MM.1S (cell line): Measurements from ENCODE around the gene ACOT4.

Source experiments
- EZH2 ChIP-seq: fragments of 300-600 bp; sonication (generic); optimal IDR thresholded peaks from 2 replicates; pipeline ENCODE3; 2017; ENCODE audit warnings: low read depth, mild to moderate bottlenecking, antibody characterized with exemption, low read length, mixed read lengths
- EZH2phosphoT487 ChIP-seq: fragments of 300-600 bp; sonication (generic); IDR thresholded peaks from 2 replicates; pipeline ENCODE4 v1.6.1; 2018; ENCODE audit warnings: antibody characterized with exemption, low read length
- TF ChIP-seq, protein P1 (sequence below): fragments of 300-600 bp; sonication (generic); IDR thresholded peaks from 2 replicates; pipeline ENCODE4 v1.5.1; 2016; ENCODE audit warnings: antibody characterized with exemption, low read length, mixed read lengths

GRCh38 chr14:73633116-73634010 is 41.7 kb downstream of the ACOT4 start:
- no peak for TF ChIP-seq EZH2phosphoT487
- TF ChIP-seq, protein P1, sequence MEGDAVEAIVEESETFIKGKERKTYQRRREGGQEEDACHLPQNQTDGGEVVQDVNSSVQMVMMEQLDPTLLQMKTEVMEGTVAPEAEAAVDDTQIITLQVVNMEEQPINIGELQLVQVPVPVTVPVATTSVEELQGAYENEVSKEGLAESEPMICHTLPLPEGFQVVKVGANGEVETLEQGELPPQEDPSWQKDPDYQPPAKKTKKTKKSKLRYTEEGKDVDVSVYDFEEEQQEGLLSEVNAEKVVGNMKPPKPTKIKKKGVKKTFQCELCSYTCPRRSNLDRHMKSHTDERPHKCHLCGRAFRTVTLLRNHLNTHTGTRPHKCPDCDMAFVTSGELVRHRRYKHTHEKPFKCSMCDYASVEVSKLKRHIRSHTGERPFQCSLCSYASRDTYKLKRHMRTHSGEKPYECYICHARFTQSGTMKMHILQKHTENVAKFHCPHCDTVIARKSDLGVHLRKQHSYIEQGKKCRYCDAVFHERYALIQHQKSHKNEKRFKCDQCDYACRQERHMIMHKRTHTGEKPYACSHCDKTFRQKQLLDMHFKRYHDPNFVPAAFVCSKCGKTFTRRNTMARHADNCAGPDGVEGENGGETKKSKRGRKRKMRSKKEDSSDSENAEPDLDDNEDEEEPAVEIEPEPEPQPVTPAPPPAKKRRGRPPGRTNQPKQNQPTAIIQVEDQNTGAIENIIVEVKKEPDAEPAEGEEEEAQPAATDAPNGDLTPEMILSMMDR, result peak; percentile 53
- no peak for TF ChIP-seq EZH2
